8988T (cell line): ENCODE results near the gene PHKA2.

ENCODE experiments used
- DNase-seq: peaks from one replicate; pipeline ENCODE4 v3.0.0; 2011

PHKA2 gene

DNA sequence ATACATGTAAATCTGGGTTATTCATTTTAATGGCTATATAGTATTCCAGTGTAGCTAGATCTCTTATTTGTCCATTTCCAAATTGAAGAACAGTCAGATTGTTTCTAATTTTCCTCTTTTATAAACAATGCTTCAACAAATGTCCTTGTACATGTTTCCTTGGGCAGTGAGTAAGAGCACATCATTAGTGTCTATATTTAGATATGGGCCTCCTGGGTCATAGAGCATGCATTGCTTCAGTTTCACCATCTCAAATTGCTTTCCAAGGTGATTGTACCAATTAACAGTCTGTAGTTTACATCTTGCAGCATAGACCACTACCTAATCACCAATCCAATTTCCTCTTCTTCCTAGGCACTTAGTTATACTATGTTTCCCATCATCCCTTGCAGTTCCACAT is 13.4 kb downstream of the PHKA2 start:
- DNase-seq, result no peak

DNA sequence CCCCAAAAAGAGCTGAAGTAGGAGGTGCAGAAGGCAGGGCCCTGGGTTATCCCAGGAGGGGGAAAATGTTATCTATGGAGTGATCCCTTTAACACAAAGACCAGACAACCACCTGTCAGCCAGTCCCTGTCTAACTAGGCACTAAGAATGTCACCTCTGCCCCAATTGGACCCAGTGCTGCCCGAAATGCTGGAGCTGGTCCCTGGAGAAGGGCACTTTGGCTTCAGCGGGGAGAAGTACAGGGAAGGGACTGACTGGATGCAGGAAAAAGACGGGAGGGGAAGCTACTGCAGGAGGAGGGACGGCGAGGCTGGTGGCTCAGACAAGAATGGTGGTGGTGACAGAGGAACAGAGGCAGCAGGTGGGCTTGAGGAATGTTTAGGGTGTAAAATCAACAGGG is 17.3 kb downstream of the PHKA2 start:
- DNase-seq, result no peak

DNA sequence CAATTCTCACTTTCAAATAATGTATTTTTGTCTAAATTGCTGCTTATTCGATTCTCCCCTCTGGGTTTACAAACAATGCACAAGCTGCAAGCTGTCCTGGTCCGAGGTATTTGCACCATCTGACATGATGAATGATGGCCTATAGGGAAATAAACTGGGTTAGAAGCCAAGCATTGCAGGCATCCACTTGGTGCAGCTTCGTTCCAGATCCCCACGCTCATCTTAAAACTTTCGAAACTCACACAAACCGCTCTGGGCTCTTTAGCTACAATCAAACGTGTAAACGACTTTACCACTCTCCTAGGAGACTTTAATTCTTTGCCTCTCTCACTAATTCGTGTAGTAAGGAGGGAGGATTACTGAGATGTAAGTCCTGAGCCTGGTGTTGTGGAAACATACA is 19.0 kb downstream of the PHKA2 start:
- DNase-seq, result no peak

DNA sequence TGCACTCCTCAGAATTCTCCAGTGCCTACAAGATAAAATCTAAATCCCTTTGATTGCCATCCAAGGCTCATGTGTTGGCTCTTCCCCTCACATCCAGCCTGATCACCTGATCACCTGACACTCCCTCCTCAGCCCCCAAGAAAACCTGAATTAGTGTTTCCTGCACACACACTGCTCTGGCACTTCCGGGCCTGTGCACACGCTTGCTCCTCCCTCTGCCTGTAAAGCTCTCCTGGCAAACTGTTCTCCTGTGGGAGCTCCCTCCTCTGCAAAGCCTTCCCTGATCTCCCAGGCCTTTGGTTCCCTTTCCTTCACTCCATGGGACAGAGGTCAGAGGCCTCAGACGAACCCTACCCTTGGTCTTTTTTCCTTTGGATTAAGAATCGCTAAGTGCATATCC is 19.9 kb downstream of the PHKA2 start:
- DNase-seq, result no peak

DNA sequence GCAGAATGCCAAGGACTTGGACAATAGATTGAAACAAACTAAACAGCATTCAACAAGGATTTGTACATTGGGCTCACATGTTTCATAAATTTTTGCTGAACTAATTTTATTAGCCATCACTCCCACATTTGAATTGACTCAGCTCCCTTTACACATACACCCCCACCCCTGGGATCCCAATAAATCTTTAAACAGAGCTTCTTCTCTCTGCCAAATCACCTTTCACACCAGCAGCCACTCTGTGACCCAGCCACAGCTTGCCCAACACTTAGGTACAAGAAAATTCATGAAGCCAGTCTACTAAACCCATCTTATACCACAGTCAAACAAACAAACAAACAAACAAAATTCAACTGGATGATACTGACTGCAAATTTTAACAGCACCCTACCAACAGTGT is 21.6 kb downstream of the PHKA2 start:
- DNase-seq, result no peak

DNA sequence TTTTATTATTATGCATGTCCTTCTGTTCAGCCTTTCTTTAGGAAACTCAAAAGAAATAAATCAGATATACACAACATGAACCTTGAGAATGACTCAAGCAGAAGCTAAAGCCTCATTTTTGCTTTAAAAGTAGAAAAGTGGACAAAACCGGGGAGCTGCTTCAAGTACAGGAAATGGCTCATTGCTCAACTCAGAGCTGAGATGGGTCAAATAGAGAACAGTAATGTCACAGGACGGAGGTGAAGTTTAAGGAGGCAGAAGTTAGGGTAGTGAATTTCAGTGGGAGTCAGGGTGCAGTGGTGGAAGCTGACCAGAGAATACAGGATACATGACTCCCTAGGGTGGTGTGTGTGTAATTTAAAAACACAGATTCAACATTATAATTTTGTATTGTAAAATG is 22.2 kb downstream of the PHKA2 start:
- DNase-seq, result no peak

DNA sequence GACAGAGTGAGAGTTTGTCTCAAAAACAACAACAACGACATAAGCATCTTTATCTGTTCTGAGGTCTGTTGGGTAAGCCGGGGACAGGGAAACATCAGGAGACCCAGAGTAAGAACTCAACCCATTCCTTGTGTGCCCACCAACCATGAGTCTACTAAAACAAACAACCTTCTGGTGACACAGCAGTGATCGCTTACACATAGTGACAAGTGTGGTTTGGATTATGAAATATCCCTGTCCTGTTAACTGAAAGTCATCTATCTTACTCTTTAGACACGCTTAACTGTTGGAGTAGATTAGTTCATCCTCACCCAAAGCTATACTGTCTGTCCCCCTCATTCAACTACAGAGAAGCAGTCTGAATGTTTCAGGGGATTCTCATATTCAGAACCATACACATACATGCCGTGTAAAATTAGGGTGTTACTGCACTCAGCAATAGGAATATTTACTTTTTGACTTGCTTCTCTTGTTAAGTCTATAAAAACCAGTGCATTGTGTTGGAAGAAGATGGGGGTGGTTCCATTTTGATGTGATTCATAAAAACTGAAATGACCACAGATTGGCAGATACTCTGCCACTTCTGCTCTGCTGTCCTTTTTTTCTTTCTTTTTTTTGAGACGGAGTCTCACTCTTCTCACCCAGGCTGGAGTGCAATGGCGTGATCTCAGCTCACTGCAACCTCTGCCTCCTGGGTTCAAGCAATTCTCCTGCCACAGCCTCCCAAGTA is 27.4 kb downstream of the PHKA2 start:
- no peak for DNase-seq

DNA sequence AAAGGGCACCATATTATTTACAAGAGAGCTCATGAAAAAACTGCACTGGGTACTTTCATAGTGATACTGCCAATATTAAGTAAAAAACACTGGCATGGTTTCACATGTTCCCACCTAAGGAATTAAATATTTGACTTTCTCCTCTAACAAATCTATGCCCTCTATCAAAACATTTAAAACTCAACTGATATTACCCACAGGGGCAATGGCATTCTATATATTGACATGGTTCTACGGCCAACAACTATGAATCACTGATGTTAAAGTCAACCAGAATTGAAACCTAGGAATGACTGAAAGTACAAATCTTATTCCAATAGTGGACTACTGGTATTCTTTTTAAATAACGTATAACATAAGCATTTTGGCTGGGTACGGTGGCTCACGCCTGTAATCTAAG is 28.2 kb downstream of the PHKA2 start:
- DNase-seq, result no peak

DNA sequence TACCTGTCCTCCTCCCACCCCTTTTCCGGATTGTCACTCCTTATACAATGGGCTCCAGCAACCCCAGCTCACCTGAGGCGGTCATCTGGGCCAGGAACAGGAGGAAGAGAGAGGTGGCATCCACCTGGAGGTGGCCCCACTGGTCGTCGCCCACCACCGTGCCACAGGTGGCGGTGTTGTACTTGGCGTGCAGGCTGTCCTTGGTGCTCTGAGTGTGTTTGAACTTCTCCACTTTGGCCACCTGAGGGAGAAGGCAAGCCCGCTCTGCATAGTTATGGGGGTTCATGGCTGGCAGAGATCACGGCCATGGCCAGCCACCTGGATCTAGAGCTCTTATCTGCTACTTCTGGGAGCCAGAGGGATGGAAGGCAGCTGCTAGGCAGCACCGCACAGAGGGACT is 32.9 kb downstream of the PHKA2 start:
- DNase-seq, result no peak

DNA sequence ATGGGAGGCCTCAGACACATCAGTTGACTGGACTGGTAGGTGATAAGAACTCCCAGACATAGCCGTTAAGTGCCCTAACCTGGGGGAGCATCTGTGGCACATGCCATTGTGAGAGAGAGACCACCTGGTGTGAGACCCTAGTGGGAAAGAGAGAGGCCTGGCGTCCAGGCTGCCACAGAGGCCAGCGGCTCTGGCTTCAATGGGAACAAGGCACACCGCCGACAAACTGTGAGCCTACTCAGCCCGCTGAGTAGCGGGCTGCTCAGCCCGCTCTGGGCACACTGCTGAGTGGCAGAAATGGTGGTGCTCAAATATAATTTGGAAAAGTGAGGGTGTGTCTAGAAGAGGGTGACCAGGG is 34.0 kb downstream of the PHKA2 start:
- DNase-seq, result no peak

DNA sequence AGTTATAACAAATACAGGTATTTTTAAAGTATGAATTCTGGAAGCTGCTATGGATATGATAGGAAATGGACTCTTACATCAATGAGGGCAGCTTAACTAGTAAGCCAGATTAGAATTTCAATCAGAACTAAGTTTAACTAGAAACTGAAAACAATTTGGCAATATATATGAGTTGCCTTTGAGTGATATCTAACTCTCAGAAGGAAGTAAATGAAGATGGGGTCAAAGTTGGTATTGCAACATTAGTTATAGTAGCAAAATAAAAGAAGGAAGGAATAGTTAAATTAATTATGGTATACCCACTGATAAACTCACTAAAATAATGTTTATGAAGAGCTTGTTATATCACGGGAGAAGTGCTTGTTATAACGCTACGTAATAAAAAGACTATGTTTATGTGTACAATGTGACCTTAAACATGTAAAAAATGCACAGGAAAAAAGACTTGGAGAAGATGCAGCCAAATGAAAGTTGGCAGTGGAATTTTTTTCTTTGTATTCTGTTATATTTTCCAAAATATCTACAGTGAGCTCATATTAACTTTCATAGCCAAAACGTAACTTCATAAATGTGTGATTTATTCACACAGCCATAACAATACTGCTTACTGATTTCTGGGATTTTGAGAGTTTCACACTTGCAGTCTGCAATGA is 34.5 kb downstream of the PHKA2 start:
- DNase-seq, result no peak

DNA sequence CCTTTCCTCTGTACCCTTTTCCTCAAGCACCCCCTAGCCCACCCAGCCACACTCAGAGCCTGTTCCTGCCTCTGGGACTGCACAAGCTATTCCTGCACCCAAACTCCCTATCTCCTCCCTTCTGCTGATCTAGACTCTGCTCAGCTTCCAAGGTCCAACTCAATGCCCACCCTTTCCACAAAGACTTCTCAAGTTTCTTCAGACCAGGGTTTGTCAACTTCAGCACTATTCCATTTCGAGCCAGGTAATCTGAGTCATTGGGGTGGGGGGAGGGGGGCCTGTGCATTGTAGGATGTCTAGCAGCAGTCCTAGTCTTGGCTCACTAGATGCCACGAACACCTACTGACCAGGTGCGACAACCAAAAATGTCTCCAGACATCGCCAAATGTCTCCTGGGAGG is 37.3 kb downstream of the PHKA2 start:
- no peak for DNase-seq

DNA sequence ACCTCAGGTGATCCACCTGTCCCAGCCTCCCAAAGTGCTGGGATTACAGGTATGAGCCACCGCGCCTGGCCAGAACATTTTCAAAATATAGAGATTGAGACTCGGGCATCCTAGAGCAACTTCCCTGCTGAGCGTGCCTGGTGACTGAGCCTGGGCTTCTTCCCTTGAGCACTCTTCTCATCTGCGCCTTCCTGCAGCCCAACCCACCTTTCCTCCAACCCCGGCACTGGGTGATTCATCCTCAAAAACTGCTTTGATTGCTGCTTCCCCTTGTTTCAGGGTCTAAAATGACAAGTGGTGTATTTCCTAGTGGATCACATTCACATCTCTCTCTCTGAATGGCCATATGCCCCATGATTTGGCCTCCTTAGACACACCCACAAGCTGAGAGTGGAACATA is 37.8 kb downstream of the PHKA2 start:
- DNase-seq, result no peak

DNA sequence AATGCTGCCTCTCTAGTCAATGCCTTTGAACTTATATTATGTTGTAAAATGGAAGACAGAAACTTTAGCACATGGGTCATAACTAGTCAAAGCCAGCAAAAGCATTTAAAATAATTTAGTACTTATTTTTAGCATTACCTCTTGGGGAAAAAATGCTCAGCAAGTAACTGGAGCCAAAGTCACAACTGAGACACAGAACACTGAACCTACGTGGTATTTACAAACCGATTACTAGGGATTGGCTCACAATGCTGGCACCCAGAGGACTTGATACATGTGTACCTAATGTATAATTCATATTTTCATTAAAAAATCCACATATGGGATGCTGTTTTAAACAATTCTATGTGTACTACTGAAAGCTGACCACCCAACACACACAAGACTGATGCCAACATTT is 38.4 kb downstream of the PHKA2 start:
- DNase-seq, result no peak

DNA sequence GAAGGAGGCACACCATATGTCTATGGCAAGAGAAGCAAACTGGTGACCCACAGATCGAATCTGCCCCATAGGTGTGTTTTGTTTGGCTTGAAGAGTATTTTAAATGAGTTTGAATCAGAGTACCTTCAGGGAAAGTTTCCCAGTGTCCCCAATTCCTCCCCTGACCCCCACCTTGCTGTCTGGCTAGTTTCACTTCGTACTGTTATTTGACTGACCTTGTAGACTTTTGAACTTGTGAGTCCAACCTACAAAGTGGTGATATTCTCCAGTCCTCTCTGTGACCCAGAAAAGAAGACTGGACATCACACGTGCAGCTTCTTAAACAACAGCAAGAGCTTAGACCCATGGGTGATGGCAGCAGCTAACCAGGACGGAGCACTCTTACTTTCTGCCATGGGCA is 39.4 kb downstream of the PHKA2 start:
- no peak for DNase-seq

DNA sequence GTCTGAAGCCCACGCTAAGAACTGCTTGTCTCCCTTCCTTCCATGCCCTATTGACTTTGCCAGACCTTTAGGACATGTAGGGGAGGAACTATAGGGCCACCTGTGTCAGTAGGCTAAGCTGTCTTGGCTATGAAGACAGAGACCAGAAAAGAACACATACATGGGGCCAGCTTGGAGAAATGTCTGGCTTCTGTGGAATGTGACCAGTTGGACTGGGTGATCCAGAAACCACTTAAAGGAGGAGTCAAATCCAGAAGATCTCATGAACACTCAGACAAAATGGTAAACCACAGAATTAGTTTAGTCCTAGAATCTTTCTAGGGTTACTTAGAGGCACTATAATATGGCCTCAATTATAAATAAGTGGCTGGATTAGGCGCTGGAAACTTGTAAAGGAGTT is 42.0 kb downstream of the PHKA2 start:
- DNase-seq, result no peak

DNA sequence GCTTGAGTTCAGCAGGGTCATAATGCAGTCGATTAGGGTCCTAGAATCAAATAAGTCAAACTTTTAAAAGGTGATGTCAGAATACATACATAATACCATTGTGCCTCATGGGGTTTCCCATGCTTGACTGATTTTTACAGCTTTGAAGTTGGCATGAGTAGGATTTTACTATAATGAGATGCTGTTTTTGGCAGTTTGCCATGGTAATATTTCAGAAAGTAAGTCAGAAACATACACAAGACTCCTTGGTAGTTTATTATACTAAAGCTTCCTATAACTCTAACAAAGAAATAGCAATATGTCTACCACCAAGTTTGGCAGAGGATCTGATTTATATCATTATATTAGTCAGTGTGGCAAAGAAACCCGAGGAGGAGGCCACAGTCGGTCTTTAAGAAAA is 45.2 kb downstream of the PHKA2 start:
- no peak for DNase-seq

DNA sequence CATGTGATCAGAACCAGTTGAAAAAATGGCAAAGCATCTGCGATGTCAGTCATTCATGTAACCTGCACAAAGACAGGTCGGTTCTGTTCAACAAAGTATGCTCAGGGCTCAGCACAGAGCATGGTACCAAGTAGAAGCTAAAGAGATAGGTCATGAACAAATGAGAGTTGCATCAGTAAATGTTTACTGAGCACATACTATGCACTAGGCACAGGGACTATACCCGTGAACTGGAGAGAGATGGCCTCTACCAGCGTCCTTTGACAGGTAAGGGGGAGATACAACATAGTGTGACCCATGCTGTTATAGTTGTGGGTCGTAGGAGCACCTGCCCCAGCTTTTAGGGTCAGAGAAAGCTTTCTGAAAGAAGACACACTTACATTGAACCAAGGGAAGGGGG is 46.7 kb downstream of the PHKA2 start:
- DNase-seq, result no peak

DNA sequence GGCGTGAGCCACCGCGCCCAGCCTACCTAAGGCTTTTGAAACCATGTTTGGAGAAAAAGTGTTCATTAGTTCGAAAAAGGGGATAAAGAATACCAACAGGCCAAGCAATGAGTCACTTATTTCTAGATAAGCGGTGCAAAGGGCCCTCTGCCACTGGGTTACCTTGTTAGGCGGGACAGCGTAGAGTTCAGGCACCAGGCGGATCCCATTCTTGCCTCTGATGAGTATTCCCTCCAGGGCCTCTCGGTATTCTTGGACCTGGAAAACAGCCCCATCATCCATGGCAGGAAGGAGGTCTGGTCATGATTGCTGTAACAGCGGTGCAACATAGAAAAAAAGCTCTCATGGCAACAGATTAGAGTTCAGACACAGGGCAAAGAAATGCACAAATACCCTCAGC is 48.0 kb downstream of the PHKA2 start:
- no peak for DNase-seq

DNA sequence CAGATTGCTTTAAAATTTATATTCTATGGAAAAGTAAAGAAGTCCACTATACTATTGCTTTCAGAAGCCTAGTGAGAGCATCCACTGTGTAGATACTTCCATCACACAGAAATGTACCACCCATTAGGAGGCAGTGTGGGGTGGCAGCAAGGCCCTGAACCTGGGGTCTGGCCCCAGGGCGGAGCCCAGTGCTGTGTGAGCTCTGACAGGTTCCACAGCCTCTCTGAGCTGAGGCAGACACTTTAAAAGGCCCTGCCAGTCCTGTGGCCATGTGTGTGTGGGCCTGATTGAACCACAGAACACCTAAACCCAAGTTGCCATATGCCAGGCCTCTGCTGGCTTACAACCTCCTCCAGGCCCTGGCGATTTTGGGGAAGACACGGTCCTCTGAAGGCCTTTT is 49.2 kb downstream of the PHKA2 start:
- DNase-seq, result no peak

DNA sequence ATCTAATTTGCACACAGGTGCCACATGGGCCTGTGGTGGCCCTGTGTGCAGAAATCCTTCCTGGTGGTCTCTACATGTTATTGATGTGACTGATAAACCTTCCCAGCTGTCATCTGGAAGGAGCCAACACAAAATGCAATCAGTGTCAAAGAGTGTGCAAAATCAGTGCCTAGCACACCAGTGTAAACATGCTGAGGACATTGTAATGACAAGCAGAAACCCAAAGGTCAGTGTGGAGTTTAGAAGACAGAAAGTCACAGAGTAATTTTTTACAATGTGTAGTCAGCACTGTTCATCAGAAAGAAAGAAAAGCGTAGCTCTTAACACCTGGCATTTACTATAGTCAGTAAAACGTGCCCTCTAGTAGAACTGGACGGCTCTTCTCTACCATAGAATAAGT is 50.3 kb downstream of the PHKA2 start:
- no peak for DNase-seq

DNA sequence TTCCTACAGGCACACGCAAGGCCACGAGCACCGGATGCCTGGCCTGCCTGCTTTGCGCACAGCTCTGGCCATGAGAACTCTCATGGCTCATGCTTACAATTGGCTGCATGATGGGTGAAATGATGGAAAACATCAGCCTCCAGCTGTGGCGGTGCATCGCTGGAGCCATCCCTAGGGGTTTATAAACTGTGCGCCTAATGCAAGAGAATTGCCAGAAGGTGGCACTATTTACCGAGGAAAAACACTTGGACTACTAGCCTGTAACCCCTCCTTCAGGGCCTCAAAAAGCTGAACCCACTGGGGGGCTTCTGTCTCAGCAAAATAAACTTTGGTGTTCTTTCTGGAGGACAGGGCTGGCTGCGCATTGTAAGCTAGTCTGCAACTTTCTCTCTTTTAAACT is 51.9 kb downstream of the PHKA2 start:
- no peak for DNase-seq

DNA sequence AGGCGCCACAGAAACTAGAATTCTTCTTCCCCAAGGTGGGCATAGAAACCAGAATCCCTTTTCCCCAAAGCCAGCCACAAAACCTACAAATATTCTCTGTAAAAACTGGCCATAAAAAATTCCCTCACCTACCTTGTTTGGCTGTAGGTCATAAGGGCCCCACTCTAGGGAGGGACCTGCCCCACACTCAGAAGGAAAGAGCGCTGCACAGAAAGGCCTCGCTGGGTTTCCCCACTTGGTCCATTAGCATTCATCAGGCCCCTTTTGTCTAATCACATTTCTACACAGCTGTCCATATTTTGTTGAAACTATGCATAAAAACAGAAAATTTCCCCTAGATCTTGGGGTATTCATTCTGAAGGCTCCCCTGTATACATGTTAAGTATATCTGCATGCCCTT is 54.1 kb downstream of the PHKA2 start:
- no peak for DNase-seq

DNA sequence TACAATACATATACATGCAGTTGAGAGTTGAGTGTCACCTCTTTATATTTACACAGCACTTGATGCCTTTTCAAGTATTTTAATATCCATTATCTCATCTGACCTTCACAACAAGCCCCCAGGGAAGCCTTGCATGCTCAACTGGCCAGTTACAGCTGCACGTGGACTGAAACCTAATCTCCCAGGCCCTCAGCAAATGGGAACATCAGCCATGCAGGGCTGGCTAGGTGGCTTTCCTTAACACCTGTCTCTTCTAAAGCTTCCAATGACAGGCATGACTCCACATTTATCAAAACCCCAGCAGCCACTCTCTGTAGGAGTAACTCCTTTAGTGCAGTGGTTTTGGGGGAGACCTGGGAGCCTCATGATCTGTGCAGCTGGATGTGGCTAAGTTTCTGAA is 56.4 kb downstream of the PHKA2 start:
- no peak for DNase-seq

DNA sequence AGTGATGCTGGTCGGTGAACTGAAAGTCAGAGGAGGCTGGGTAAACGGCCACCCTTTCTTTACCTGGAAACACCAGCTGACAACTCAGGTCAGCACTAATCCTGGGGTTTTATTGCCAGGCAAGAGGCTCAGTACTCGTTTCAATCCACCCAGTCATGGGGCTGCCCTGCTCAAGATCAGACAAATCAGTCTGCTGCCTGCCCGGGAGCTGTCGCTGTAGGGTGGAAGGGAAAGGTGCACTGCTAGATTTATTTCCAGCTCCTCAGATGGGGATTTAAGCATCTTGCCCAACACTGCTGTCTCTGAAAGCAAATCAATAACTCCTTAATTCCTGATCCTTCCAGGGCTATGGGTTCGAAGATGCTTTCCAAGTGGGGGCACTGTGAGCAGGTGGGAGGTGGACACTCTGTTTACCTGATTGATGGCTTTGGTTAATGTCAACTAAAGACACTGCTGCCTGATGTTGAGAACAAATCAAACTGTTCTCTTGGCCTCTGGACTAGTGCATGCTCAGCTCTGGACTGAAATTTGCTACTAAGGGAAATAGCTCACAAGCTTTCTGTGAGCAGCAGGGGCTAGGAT is 59.3 kb downstream of the PHKA2 start:
- DNase-seq, result no peak
